ENCODE results near the gene CDH7.

The CDH7 gene, protein sequence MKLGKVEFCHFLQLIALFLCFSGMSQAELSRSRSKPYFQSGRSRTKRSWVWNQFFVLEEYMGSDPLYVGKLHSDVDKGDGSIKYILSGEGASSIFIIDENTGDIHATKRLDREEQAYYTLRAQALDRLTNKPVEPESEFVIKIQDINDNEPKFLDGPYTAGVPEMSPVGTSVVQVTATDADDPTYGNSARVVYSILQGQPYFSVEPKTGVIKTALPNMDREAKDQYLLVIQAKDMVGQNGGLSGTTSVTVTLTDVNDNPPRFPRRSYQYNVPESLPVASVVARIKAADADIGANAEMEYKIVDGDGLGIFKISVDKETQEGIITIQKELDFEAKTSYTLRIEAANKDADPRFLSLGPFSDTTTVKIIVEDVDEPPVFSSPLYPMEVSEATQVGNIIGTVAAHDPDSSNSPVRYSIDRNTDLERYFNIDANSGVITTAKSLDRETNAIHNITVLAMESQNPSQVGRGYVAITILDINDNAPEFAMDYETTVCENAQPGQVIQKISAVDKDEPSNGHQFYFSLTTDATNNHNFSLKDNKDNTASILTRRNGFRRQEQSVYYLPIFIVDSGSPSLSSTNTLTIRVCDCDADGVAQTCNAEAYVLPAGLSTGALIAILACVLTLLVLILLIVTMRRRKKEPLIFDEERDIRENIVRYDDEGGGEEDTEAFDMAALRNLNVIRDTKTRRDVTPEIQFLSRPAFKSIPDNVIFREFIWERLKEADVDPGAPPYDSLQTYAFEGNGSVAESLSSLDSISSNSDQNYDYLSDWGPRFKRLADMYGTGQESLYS

DNA sequence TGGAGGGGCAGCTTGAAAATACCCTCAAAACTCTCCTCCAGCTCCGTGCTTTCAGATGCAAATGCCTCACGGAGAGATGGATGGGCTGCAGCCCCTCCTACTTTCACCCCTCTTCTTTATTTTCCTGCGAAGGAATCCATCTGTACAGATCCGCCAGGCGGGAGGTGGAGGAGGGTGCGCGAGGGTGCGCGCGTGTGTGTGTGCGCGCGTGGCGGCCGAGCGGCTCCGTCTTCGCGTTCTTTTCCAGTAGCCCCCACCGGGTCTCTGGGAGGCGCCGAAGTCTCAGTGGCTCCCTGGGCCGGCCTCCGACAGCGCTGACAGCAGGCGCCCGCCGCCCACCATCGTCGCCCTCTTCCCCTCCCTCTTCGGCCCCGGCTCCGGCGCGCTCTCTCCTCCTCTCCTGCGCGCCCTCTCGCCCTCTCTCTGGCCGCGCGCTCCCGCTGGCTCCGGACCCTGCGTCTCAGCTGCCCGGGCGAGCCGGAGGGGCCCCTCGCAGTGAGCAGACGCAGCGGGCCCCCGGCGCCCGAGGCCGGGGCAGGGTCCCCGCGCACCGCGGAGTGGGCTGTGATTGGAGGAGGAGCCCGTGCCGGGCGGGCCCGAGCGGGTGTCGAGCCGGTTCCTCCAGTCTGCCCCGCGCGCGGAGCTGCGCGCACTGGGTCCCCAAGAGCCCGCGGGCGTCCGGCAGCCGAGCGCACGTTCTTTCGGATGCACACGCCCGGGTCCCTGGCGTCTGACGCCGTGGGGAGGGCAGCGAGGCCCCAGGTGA lies at the start of gene CDH7:
CDH7 (plus strand) TSS at position 624 of the 766 bp plus-strand sequence. CDS start 11,831 bp downstream, outside the sequence.
- DNase-seq, result peak; percentile 67

DNA sequence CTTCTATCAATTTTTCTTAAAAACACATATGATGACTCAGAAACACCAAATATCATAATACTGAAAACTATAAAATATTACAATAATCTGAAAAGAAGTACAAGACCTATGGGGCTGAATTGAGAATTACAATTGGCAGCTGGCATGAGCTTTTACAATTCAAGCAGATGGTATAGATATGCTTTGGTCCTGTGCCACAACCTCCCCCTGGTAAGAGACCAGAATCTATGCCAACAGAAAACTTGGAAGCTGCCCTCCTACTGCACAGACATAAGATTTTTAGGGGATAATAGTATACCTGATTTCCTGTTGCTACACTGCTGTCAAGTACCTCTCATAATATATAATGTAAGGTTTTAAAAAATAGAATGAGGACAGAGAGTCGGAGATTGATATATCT lies 46.8 kb upstream of the CDH7 start:
- no peak for DNase-seq

- no peak for DNase-seq
Measured at GRCh38 chr18:65706646-65707045, 44.2 kb upstream of the CDH7 start.

GRCh38 chr18:65711493-65711892 lies 39.3 kb upstream of the CDH7 start:
- no peak for DNase-seq

DNA sequence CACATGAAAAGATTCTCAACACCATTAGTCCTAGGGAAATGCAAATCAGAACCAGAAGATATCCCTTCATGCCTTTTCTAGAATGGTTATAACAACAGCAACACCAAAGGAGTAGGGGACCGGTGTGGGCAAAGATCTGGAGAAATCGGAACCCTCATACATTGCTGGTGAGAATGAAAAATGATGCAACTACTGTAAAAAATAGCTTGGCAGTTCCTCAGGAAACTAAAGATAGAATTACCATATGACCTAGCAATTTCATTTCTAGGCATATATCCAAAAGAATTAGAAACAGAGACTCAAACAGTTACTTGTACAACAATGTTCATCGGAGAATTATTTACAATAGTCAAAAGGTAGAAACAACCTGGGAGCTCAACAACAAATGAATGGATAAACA lies 29.2 kb upstream of the CDH7 start:
- DNase-seq, result no peak

GRCh38 chr18:65725251-65726050 lies 25.4 kb upstream of the CDH7 start:
- peak; percentile 75 for DNase-seq

DNA sequence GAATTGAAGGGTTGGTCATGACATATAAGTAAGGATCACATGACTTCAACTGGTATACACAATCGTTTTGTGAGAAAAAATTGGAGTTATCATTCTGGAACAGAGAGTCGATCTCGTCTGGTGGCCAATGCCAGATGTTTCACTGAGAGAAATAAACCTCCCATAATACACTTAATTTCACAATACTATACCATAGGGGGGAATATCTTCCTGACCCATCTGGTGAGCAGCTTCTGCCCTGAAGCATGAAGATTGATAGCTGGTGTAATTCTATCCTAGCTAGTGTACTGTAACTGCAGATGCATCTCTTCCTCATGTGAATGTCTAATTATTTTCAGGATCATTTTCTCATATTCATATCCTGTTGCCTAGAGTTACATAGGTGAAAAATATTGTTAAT lies 15.7 kb upstream of the CDH7 start:
- no peak for DNase-seq

DNA sequence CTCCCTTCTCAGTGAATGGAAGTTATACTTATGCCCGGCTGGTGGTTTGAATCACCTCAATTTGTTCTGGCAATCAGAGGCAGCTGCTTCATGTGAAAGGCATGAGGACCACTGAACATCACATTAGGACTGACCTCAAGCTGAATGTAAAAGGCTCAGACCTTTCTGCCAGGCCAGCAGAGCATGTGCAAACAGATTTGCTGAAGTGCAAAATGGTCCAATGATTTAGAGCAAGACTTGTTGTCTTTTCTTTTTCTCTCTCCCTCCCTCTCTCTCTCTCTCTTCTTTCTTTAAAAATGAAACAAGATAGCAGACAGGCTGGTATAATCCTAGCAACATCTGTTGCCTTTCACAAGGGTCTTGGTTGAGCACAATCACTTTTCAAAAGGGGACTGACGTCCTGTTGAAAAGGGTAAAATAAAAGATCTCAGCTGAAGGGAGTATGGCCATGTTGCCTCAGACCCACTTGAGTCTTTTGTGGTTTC lies 13.3 kb upstream of the CDH7 start:
- no peak for DNase-seq

DNA sequence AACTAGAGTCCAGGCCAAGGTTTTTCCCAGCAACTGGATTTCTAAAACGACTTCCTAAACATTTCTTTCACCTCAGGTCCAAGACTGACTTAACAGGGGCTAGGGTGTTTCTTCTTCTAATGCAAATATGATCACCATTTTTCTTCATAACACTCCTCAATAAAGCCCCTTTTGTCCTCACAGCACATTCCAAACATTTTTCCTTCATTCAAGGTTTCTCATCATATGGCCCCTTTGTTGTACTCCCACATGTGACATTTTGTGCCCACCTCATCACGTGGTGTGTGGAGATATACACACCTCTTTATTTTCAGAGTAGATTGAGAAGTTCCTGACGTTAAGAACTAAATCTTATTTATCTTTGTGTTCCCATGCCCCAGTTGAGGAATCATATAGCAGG lies 3.9 kb upstream of the CDH7 start:
- no peak for DNase-seq

DNA sequence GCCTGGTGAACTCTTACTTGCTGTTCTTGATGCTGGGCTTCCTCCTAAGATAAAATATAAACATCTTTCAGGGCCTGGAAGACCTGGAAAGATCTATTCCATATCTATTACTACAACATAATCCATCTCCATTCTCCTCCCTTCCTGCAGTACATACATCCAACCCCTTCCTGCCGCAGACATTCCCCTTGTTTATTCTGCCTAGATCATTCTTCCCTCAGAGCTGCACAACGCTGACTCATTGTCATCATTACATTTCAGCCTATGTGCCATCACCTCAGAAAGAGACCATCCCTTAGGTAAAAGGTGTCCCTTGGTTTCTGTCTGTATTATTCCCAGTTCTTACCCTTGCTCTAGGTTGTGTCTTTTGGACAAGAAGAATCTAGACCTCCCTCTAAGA lies 2.5 kb upstream of the CDH7 start:
- no peak for DNase-seq

DNA sequence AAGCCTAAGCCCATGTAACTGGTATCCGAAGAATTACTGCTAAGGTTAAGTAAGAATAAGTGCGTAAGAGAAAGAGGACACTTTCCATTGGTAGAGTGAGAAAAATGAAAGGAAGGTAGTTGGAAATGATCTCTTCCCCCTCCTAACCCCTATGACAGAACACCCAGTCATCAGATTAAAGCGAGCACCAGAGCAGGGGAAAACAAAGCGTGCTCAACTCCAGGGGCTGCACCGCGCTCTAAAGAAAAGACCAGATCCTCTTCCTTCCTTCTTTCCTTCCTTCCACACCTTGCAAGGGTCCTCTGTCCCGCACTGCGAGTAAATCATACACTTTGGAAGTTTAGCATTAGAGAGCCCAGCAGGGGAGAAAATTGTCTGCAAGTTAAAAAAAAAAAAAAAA lies 971 bp upstream of the CDH7 start:
- DNase-seq, result no peak

DNA sequence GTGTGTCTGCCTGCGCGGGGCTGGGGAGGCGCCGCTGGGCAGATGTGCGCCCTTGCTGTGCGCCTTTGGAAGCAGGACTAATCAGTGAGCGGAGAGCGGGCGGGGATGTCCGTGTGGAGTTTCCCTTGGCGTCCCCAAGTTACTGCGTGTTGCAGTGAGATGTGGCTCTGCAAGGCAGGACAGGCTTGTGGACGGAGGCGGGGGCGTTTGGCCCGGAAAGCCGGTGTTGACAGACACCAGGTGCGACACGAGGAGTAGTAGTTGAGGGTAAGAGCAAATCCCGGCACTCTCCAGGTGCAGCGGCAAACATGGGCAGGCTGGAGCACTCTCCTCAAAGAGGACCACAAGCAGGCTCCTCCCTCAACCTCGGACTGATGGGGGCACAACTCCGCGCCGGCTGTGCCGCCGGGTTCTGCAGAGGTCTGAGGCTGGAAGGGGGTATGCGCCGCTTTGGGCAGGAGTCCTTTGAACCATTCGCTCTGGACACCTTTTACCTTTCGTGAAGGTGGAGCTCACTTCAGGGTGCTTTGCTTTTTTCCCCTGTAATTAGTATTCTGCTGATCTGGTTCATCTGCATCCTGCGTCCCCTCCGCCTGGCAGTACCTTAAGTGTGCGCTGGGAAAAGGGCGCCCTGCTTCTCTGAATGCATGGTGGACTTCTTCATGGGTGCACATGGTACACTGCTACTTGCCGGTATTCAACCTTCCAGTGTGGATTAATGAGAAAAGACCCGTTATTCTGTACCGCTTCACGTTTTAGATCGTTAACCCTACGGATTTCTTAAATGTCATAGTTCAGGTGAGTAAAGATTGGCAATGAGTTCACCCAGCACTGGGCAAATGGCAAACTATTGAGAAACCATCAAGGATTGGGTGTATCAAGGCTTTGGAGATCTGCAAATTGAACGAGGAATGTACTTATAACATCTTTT lies 608 bp downstream of the CDH7 start:
- DNase-seq, result peak; percentile 86

- peak; percentile 48 for DNase-seq
Measured at GRCh38 chr18:65752625-65753325, 2.0 kb downstream of the CDH7 start.

GRCh38 chr18:65753520-65753919 lies 2.7 kb downstream of the CDH7 start:
- DNase-seq, result peak; percentile 82

DNA sequence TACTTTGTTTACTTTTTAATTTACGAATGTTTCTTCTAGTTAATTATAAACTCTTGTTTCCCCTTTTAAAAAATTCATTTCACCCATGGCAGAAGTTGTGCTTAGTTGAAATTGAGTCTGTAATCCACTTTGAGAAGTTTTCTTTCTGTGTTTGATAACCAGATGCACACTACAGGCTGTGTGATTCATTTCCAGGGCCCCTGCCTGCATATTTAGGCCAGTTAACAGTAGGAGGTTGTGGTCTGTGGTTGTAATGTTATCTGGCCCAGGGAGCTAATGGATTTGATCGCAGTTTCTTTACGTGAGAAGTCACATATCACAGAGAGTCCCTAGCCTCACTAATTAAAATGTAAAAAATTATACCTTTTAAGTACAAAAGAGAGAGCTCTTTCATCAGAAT lies 3.3 kb downstream of the CDH7 start:
- DNase-seq, result peak; percentile 13

DNA sequence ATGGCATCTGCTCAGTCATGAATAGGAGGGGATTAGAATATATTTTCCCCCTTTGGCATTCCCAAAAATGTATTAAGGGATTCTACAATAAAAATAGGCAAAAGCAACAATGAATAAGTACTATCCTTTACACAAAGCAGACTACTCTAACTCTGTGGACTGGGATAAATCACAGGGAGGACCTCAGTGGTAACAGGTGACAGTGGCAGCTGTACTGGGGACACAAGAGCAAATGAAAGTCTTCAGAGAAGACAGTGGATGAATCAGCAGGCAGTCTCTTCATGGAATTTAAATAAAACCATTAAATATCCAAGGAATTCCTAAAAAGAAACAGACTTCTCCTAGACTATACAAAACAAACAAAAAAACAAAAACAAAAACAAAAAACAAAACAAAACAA lies 4.8 kb downstream of the CDH7 start:
- DNase-seq, result no peak

GRCh38 chr18:65760457-65760856 lies 9.6 kb downstream of the CDH7 start:
- no peak for DNase-seq

GRCh38 chr18:65761636-65762295 lies 11.0 kb downstream of the CDH7 start:
- DNase-seq, result peak; percentile 32

DNA sequence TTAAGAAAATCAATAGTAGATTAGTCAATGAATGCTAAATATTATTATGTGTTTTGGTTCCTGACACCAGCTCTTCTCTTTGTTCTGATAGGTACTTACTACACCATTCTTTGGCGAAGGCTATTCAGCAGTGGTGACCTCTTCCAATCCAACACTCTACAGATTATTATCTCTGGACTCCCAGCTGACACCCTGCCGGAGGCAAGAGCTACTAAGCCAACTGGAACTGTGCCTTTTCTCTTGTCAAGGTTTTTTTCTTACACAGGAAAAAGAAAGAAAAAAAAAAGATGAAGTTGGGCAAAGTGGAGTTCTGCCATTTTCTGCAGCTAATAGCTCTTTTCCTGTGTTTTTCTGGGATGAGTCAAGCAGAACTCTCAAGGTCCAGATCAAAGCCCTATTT lies 11.7 kb downstream of the CDH7 start:
- no peak for DNase-seq

- no peak for DNase-seq
Measured at GRCh38 chr18:65767406-65767805, 16.6 kb downstream of the CDH7 start.

Data from NCI-H748 treated with DMSO at 0.1 percent for 48 hours (cell line).